DMS53 (cell line): Measurements from ENCODE around the gene NEK11.
A peak's percentile ranks its signal among the peaks of the same experiment; 100 is the strongest.

ENCODE experiments used
- DNase-seq: peaks from one replicate; lab custom pipeline; 2025; lab: John Stamatoyannopoulos, UW

NEK11 gene

DNA sequence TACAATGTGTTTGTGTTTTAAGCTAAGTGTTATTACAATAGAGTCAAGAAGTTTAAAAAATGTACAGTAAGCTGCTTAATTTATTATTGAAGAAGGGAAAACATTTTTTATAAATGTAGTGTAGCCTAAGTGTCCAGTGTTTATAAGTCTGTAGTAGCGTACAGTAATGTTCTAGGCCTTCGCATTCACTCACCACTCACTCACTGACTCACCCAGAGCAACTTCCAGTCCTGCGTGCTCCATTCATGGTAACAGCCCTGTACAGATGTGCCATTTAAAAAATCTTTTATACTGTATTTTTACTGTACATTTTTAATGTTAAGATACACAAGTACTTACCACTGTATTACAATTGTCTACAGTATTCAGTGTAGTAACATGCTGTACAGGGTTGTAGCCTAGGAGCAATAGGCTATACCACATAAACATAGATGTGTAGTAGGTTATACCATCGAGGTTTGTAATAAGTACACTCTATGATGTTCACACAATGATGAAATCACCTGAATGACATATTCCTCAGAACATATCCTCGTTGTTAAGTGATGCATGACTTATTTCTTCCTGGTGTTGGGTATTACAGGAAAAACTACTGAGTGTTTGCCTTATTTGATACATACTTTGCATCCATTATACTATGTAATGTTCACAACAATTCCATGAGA lies 198.3 kb downstream of the NEK11 start:
- peak; percentile 43 for DNase-seq

DNA sequence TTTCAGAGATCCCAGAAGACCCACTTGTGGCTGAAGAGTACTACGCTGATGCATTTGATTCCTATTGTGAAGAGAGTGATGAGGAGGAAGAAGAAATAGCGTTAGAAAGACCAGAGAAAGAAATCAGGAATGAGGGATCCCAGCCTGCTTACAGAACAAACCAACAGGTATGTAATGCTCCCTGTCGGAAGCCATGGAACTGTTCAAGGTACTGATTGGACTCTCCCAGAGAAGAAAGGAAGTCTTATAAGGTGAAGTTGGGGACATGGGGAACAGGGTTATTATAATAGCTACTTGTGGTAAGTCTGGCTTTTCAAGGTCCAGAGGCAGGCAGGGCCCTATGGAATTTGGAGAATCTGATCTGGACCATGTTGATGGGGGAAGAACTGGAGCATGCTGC lies 201.8 kb downstream of the NEK11 start:
- no peak for DNase-seq

DNA sequence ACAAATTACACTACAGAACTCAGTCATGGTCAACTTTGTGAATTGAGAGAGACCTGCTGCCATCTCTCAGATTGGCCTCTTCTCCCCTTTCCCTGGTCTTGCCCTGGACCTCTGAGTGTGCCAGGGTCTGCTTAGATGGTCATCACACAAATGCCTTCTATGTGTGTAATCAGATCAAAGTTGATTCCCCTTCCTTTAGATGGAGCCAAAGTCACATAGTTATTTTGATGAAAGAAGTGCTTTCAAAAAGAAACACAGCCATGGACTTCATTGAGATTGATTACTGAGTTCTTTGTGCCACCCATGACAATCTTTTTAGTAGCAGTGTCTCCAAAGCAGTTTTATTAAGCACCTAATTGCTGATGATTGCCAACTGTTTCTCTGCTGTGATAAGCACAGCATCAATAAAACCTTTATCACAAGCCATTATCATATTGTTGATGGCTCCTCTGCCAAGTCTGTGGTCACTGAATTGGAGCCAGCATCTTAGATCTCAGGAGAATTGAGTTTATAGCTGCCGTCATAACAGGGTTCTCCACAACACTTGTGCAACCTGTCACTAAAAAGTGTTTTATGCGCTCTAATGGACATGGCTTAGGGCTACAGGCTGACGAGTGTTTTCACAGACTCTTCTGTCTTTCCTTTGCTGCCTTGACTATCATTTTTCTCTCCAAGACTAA lies 205.2 kb downstream of the NEK11 start:
- DNase-seq = peak; percentile 28

DNA sequence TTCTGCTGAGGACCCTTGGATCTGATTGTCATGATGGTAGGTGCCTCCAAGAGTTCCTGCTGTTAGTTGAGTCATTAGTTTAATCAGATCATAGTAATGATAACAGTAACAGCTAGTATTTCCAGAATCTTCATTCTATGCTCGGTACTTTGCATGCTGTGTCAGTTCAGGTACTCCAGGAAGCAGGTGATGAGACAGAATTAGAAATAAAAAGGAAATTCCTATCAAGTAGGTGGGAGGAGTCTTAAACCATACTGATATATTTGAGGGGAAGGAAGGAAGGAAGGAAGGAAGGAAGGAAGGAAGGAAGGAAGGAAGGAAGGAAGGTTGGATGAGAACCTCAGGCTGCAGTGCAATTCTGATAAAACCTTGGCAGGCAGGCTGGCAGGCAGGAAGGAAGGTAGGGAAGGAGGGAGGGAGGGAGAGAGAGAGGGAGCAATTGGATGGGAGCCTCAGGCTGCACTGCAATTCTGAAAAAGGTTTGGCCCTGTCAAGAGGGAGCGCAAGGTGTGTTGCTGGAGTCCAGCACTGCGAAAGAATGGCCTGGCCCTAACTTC lies 206.1 kb downstream of the NEK11 start:
- DNase-seq = no peak

DNA sequence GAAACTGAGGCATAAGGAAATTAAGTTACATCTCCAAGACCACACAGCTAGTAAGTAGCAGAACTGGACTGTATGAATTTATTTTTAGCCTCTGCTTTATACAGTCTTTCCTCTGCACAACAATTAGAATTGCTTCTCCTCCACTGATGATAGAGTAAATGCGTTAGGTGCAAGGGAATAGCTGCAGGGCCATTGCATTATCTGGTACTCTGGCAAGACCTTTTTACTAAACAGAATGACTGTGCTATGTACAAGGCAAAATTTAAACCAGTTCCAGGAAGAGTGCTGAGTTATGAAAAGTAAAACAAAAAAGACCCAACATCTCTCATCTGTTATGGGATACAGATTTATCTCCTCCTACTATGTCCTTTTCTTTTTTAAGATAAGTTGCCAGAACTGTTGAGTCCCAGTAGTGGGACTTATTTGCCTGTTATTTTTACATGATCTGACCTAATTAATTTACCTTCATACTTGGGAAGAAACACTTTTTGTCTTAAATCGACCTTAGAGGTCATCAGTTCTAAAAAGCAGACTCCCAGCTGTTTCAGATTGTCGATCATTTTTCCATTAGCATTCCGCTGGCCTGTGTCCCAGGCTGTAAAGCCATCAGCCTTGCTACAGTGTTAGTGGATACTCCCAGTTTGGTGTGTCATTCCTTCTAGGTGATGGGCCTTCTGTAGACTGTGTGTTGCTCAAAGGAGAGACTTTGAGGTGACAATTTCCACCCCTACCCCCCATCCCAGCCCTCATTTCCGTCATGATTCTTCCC lies 207.4 kb downstream of the NEK11 start:
- no peak for DNase-seq

DNA sequence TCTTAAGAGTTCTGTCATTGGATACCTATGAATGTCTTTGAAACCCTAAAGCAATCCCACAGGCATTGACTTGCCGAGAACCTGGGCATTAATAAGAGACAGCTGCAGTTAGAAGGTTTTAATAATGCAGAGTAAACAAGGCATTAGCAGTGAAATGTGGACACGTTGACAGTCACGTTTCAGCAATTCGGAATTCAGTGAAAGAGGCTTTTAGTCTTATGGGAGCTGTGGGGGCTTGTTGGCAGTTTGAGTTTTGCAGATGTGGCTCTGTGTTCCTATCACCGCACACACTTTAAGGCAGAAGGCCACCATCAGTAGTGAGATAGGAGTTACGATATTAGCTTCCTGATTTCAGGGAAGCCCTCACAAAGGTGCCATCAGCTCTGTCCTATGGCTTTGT lies 209.7 kb downstream of the NEK11 start:
- DNase-seq = no peak

DNA sequence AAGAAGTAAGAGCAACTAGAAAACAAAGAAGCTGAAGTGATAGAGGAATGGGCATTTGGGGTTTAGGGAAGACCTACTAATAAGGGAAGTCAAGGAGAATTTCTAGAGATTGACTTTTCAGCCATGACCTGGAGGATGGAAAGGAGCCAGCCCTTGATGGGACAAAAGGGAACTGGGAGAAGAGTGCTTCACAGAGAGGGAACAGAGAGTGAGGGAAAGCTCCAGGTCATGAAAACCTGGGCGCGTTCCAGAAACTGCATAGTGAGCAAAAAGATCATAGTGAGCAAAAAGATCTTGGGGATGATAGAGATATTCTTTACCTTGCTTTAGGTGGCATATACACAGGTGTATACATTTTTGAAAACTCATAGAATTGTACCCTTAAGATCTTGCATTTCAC lies 211.8 kb downstream of the NEK11 start:
- no peak for DNase-seq

DNA sequence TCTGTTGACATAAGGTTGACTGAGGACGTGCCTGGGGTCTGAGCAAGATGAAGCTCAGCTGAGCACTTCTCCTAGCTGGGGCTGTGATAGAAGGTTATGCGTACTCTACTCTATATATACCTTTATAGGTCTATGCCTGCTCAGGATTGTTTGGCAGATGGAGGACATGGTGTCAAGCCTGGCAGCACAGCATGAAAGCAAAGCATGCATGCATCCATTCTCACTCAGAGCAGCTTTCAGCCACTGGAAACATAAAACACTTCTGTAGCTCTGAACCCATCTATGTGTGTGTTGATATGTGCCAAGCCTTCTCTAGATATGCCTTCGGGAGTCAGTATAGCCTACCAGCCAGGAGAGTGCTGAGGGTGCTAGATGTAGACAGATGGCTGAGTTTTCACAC lies 212.6 kb downstream of the NEK11 start:
- DNase-seq = no peak

DNA sequence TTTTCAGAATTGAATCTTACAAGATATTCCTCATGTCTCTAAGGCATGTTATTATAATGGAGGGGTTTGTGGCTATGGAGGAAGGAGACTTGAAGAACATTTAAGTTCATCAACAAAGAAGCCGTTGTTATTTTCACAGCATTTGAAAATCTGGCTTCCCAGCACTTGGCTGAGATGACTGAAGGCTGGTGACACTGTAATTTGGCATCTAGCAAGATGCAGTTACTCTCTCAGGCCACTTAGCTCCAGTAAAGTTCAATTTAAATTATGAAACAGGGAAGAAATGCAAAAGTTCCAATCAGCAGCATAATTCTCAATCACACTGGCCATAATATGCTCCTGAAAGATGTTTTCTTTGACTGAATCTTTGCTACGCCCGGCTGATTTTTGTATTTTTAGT lies 215.5 kb downstream of the NEK11 start:
- no peak for DNase-seq

DNA sequence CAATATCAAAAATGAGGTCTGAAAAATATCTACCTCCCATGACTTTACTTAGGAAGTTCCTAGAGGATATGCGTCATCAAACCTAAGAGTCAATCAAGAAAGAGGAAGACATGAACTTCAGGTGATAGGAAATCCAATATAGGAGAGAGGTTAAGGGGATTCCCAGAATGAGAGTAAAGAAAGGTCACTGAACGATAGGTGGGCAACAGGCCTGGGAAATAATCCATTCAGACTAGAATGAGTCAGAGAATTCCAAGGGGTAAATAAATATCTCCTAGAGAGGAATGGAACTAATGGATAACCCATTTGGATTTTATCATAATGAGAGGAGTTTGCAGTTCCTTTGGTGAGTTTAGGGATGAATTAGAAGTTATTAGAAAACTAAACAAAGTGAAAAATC lies 223.8 kb downstream of the NEK11 start:
- DNase-seq = no peak

DNA sequence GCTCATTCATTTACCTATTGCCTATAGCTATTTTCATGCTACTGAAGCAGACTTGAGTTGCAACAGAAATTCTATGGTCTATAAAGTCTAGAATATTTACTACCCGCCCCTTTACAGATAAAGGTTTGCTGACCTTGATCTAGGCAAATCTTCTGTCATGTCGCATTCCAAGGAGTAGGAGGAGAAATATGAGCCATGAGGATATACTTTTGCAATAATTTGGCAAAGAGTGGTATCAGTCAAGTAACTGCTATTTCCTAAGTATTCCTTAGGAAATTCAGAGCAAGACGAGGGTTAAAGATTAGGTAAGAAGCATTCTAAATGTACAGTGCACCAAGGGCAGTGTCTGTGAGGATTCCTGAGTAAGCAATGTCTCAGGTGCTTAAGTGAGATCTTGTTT lies 233.8 kb downstream of the NEK11 start:
- no peak for DNase-seq

DNA sequence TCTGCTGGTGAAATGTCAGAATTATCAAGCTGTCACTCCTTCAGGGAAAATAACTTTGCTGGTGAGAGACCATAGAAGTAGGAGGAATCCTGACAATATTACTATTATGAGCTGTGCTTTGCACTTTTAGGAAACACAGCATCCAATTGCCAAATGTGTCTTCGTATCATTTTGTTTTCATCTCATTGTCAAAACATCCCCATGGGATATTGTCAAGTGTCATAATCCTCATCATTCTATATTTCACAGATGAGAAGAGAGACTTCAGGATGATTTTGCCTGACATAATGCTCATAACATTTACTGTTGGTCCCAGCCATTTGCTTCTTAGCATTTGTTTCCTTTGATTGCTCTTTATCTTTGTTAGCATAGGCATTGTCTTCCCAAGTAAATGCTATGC lies 234.4 kb downstream of the NEK11 start:
- no peak for DNase-seq

DNA sequence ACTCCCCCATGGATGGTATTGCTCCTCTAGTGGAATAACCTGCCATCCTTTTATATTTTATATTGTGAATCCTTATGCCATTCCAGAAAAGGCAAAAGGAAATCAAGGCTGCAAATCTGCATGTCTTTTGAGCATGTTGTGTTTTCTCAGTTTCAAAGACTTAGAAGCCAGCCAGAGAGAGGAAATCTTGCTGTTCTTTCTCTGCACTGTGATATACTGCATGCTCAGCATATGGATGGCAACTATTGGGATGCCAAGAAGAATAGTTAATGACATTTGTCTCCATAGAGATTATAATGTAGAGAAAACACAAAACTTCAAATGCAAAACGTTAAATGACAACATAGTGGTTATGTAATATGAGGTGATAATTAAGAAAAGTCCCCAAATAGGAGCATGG lies 248.9 kb downstream of the NEK11 start:
- no peak for DNase-seq

DNA sequence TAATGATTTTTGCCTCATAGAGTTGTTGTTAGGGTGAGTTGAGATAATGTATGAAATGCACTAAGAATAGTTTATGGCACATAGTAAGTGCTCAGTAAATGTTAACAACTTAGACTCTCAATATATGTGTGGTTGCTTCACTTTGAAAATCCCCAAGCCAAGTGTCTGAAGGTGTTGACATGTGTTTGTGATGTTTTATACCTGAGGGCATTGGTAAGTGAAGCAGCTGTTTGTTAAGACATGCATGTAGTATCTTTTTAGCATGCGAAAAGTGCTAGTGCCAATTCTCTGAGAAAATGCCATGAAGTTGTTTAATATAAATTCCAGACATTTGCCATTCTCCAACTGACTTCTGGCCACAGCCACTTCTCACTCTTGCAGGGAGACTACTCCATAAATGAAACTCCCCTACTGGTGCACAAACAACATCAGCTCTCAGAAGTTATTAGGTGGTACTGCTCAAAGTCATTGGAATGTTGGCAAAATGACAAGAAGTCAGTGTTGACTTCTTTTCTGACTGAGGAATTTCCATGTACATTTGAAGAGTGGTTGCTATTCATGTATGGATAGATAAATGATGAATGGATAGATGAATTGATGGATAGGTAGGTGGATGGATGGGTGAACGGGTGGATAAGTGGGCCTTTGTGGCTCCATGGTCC lies 251.3 kb downstream of the NEK11 start:
- no peak for DNase-seq

DNA sequence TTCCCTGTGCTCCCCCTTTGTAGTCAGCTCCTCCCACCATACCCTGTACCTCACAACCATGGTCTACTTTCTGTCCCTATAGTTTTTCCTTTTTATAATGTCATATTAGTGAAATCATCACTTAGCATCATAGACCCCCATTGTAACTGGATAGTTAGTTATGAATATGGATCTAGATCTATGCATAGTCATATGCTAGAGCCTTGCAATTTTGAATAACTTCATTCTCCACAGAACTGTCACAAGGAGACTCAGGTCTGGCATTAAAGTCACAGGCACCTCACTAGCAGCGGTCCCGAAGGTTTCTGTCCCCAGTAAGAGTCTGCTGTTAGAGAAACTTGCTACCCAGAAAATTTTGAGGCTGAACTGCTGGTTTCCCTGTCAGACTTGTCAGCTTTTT lies 252.9 kb downstream of the NEK11 start:
- DNase-seq = no peak

DNA sequence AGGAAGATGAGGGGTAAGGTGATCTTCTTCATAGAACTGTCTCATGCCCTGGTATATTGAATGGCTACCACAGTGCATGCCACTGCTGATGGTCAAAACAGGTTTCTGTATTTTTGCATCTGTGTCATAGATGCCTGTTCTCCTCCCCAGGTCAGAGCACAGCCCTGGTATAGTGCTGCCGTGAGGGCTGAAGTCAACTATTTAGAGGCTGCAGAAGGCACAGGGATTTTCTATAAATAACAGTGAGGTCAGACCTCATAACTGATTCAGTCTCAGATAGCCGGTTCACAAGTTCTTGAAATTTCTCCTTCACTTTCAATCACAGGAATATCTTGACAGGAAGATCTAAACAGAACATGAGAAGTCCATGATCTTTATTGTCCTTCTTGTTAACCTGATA lies 255.7 kb downstream of the NEK11 start:
- DNase-seq = no peak

DNA sequence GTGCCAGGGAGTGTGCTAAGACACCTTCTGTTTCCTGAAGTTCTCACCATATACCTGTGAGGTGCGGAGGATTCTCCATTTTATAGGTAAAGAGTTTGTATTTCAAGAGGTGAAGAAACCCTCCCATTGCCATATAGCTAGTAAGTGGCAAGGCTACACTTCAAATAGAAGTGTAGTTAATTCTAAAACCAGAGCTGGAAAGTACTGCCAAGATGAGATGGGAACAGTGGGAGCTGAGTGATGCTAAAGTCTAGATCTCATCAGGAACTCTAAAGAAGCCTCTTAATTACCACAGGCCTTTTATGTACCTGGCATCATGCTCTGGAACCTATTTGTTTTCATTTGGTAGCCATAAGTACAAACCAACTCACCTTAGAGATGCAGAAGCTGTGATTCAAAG lies 256.3 kb downstream of the NEK11 start:
- DNase-seq = no peak

DNA sequence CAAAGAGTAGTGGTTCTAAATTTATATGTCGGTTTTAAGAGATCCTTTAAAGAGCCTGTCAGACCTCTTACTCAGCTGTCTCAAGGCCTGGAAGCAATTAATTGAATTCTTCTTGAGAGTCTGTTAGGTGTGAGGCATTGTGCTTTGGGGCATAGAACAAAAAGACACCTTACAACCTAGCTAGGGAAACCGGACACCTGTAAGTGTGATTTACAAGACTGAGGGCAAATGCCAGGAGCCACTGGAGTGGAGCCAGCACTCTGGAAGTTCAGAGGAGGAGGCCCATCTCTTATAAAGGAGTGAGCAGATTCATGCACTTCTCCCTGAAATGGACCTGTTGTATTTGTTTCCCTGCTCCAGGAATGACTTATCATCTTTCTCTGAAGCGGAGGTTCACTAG lies 257.2 kb downstream of the NEK11 start:
- no peak for DNase-seq

DNA sequence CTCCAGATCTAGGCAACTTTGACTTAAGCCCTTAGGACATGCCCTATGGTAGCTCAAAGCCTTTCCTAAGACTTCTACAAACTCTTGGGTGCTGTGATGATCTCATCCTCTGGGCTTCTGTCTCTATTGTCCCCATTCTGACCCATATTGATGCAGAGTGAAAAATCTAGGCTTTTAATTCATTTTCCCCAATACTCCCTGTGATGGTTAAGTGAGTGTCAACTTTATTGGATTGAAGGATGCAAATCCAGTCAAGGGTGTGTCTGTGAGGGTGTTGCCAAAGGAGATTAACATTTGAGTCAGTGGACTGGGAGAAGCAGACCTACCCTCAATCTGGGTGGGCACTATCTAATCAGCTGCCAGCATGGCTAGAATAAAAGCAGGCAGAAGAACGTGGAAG lies 257.6 kb downstream of the NEK11 start:
- no peak for DNase-seq

DNA sequence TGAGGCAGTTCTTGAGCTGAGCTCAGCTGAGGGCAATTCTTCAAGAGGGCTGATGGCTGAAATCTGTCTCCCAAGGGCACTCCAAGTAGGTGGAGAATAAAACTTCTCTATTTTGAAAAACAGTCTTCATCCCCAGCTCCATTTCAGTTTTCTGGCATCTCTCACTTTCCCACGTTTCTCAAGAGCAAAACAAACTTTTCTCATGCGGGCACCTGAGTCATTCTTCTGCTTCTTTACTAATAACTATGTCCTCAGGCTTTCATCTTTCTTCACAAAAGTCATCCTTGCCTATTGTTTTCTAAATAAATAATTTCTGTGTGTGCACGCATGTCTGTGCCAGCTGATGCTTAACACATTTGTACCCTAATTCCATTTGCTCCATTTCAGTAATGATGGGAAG lies 258.8 kb downstream of the NEK11 start:
- DNase-seq = no peak

DNA sequence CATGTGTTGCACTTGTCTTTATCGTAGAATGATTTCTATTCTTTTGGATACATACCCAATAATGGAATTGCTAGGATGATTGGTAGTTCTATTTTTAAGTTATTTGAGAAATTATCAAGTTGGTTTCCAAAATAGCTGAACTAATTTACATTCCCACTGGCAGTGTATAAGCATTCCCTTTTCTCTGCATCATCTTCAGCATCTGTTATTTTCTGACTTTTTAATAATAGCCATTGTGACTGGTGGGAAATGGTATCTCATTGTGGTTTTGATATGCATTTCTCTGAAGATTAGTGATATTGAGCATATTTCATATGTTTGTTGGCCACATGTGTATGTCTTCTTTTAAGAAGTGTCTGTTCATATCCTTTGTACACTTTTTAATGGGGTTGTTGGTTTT lies 273.2 kb downstream of the NEK11 start:
- no peak for DNase-seq

DNA sequence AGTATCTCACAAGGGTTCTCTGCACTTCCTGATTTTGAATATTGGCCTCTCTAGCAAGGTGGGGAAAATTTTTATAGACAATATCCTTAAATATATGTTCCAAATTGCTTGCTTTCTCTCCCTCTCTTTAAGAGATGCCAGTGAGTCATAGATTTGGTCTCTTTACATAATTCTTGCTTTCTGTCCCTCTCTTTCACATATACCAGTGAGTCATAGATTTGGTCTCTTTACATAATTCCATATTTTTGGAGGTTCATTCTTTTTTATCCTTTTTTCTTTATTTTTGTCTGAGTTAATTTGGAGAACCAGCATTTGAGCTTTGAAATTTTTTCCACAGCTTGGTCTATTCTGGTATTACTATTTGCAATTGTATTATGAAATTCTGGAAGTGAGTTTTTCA lies 277.2 kb downstream of the NEK11 start:
- DNase-seq = no peak

DNA sequence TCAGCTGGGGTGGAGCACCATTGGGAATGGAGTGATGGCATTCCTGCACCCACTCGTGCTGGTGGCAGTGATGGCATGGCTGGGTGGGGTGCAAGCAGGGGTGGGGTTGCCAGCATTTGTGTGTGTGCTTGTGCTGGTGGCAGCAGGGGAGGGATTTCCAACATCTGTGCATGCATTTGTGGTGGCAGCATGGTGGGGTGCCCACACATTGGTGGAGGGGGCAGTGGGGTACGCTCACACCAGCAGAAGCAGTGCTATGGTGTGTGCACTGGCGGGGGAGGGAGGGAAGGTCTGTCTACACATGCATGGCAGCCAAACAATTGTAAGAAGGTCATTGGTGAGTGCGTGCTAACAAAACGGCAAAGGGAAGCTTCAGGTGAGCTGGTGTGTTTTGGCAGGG lies 278.2 kb downstream of the NEK11 start:
- DNase-seq = no peak
